NCI-H1694 treated with DMSO at 0.1 percent for 48 hours (cell line): ENCODE measurements around the gene EARS2.

Experiments used
- DNase-seq: peaks from one replicate; lab custom pipeline; 2025; lab: John Stamatoyannopoulos, UW

The EARS2 gene

GRCh38 chr16:23482778-23483177 lies 74.4 kb downstream of the EARS2 start:
- no peak for DNase-seq

GRCh38 chr16:23480257-23480656 lies 76.9 kb downstream of the EARS2 start:
- DNase-seq = no peak

- no peak for DNase-seq
Measured at GRCh38 chr16:23479138-23479537, 78.0 kb downstream of the EARS2 start.

- no peak for DNase-seq
Measured at GRCh38 chr16:23478566-23478965, 78.6 kb downstream of the EARS2 start.

- DNase-seq = no peak
Measured at GRCh38 chr16:23476289-23476688, 80.9 kb downstream of the EARS2 start.
